GM18519 (cell line): ENCODE measurements around the gene COP1.
"Not testable (repeated sequence)": the region's sequence is repeated elsewhere in the genome, so short reads cannot be mapped to it uniquely, and the experiment has no call there.

Experiments
- ATAC-seq: cut with Tn5 transposase; IDR thresholded peaks from one replicate; pipeline ENCODE4 v1.9.1; 2021; ENCODE audit warnings: mild to moderate bottlenecking, moderate library complexity; ENCODE audit not compliant: unreplicated experiment, low FRiP score

The COP1 gene

DNA sequence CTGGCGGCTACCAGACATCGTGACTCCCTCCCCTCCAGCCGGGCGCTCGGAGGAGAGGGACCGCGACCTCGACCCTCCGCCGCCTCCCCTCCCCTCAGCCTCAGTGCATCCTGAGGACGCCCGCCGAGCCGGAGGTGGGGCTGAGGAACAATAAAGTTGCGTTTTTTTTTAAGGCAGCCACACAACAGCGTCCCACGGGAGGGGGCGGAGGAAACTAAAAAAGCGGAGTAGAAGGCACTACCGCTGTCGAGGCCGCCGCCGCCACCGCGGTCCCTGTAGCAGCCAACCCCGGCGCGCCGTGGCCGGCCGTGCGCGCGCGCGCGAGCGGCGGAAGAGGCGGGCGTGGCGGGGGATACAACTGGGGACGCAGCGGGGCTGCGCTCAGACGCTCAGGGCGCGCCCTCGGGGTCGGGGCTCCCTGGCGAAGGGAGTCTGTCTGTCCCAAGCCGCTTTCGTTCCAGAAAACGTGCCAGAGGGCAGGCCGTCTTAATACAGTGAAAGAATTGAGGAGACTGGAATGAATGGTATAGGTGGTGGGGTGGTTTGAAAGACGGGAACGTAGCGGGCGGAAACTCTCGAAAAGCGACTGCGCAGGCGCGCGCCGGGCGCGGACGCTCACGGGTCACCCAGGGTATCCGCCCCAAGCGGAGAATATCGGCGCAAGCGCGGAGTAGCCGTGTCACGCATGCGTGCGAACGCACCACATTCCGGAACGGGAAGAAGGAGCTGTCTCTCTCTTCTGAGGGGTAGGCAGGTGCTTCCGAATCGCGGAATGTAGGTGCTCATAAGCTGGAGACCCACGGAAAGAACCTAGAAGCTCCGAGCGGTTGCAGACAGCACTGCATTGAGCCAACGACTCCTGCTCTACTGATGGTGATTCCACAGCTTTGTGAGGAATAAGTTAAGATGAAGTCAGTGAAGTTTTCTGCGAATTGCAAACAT lies at the start of gene COP1:
TSS of gene COP1 (minus strand) at position 326 of the 942 bp plus-strand sequence. CDS start at position 18, 308 bp downstream.
- peak; percentile 82 for ATAC-seq

DNA sequence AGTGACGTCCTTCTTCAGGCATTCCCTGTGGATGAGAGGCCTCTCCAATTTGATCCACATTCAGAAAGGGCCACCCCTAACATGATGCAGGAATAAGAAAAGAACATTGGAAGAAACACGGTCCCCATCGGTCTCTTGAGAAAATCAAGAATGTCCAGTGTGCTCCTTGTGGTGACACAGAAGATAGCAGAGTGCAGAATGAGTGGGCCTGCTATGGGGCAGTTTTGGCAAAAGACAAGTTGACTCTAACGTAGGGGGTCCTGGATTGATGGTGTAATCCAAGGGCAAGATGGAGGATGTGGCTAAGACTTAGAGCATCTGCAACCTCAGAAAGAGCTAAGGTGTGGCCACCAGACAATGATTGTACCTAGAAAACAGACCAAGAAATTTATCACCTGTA lies 45.1 kb upstream of the COP1 start:
- ATAC-seq, result no peak

DNA sequence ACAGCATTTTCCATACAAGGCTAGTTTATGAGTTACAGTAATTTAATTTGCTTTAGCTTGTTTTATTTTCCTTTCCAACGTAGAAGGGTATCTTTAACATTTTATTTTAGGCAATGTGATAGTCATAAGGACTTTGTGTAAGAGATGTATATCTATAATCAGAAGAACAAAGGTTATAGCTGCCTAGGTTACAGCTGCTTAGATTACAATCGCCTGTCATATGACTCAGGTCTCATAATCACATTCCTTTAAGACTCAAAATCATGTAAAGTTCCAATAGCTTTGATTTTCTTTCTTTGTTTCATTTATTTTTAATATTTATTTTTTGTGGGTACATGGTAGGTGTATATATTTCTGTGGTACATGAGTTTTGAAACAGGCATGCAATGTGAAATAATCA lies 37.8 kb upstream of the COP1 start:
- no peak for ATAC-seq

DNA sequence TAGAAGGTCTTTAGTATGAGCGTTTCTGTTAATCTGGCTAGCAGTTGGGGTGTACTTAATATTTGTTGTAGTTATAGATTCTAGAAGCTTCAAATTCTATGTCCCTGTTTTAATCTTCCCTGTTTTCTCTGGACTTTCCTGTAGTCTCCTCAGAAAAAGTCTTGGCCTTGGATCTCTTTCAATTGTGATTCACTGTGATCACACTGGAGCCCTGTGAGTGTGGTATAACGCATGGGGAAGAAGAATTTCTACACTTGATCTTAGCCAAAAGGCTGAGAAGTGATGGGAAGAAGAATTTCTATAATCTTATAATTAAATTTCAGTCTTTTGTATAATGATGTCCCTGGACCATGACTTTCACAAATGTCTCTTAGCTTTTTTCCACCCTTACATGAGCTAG lies 36.7 kb upstream of the COP1 start:
- no peak for ATAC-seq

DNA sequence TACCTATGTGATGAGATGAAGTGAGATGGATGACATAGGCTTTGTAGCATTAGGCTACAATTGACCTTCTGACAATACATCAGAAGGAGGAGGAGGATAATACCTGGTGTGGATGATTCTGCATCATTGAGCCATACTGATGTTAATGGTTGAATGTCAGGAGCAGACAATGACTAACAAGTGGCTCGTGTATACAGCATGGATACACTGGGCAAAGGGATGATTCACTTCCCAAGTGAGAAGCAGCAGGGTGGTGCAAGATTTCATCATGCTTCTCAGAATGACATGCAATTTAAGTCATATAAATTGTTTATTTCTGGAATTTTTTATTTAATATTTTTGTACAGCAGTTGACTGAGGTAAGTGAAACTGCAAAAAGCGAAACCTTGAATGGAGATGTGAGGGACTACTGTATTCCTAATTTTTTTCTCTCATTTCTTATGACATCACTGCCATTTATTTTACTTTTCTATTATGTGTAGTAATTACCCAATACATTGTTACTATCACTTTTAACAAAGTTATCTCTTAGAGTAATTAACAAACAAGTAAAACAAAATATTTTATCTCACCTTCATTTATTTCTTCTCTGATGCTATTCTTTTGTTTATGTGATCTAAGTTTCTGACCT lies 34.4 kb upstream of the COP1 start:
- ATAC-seq, result no peak

DNA sequence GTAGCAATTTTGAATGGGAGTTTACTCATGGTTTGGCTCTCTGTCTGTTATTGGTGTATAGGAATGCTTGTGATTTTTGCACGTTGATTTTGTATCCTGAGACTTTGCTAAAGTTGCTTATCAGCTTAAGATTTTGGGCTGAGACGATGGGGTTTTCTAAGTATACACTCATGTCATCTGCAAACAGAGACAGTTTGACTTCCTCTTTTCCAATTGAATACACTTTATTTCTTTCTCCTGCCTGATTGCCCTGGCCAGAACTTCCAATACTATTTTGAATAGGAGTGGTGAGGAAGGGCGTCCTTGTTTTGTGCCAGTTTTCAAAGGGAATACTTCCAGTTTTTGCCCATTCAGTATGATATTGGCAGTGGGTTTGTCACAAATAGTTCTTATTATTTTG lies 26.6 kb upstream of the COP1 start:
- not testable (repeated sequence) for ATAC-seq

DNA sequence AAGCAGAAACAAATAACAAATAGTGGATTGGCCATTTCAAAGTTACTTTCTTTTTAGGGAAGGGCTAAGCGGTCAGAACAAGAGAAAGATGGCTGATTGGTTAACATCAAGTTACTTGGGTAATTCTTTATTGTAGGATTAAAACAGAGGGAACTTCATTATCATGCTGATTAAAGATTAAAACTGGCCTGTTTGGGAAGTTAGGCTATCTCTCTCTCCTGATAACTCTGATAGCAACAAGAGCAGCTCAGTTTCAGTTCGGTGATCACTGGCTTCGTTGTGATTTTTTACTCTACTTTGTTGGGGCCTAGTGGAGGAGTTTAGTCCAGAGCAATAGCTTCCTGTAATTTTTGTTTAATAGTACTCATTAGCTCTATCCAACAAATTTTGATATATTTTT lies 20.5 kb upstream of the COP1 start:
- ATAC-seq, result no peak

DNA sequence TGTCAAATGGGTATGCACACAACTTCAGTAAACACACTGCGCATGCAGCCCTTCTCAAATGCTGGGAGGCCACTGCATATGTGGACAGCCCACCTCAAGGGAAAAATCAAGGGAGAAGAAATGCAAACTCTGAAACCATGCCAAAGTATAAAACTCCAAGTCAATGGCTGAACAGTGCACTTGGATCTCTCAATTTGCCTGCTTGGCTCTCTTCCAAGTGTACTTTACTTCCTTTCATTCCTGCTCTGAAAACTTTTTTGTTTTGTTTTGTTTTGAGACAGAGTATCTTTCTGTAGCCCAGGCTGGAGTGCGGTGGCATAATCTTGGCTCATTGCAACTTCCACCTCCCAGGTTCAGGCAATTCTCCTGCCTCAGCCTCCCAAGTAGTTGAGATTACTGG lies 18.8 kb upstream of the COP1 start:
- no peak for ATAC-seq

DNA sequence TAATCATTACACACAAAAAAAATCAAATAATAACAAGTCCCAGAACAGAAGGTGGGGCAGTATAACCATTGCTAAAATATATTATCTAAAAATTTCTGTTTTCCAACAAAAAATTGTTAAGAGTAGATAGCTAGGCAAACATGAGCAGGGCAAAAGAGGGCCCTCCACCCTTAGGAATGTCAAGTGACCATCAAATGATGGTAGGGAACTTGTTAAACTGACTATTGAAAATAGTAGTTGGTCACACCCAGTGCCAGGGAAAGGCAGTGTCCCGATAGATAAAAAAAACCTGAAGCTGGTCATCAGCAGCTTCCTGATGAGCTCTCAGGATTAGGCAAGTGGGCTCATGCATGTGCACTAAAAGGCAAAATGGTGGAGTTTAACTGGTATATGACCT lies 18.4 kb upstream of the COP1 start:
- ATAC-seq, result no peak

DNA sequence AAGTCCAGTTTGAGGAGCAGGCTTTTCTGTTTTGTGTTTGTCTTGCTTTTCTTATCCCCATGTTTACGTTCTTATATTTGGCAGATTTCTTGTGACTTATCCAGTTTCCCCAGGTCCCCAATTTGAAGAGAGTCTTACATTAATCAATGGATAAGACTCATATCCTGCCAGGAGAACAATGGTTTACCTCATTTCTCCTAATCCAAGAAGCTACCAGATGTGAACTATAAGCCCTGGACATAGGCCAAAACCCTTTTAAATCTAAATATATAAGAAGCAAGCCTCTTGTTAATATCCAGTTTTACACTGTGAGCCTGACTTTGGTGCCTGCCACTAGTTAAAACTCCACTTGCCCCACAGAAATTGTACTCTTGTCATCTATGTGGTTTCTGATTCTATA lies 15.1 kb upstream of the COP1 start:
- no peak for ATAC-seq

DNA sequence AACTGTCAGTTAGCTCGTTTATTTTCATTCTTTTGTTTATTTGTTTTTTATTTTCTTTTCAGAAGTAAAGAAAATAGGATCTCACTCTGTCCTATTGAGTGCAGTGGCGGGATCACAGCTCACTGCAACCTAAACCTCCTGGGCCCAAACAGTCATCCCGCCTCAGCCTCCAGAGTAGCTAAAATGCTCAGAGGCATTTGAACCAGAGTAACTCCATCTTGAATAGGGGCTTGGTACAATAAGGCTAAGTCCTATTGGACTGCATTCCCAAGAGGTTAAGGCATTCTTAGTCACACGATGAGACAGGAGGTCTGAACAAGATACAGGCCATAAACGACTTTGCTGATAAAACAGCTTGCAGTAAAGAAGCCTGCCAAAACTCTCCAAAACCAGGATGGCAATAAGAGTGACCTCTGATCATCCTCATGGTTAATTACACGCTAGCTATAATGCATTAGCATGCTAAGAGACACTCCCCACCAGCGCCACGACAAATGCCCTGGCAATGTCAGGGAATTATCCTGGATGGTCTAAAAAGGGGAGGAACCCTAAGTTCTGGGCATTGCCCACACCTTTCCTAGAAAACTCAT lies 13.1 kb upstream of the COP1 start:
- no peak for ATAC-seq

DNA sequence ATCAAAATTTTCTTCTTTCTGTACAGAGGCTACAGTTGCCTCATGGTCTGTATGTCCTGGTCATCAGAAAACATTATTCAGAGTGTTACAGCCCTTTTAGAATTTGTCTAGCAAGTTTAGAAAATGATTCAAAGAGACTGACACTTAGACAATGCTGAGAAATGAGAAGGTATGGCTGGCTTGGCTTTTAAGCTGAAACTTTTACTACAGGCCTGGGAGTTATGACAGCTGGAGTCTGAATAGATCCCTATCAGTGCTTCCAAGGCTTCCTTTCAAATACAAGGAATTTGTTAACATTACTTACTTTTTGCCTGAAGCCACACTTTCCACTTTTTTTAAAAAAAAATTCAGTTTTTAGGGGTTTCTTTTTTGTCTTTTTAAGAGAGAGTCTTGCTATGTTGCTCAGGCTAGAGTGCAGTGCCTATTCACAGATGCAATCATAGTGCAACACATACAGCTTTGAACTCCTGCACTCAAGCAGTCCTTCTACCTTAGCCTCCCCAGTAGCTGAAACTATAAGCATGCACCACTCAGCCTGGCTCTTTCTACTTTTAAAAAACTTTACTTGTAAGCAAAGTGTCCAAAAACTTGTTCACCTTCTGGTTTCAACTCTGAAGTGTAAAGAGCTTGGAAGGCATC lies 10.5 kb upstream of the COP1 start:
- no peak for ATAC-seq

DNA sequence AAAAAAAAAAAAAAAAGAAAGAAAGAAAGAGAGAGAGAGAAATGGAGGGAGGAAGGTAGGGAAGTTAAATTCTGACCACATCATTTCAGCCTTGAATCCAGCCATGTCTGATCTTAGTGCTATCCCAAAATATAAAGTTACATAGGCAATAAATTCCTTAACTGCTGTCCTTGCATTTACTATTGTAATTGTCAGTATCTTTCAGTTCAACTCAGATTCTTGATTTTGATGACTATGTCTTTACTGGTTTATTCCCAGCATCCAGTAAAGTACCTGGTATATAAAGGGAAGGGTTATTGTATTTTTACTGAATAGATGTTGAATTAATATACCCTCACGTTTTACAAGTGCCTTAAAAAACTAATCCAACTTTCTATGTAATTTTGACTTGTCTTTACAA lies 8.9 kb upstream of the COP1 start:
- no peak for ATAC-seq

DNA sequence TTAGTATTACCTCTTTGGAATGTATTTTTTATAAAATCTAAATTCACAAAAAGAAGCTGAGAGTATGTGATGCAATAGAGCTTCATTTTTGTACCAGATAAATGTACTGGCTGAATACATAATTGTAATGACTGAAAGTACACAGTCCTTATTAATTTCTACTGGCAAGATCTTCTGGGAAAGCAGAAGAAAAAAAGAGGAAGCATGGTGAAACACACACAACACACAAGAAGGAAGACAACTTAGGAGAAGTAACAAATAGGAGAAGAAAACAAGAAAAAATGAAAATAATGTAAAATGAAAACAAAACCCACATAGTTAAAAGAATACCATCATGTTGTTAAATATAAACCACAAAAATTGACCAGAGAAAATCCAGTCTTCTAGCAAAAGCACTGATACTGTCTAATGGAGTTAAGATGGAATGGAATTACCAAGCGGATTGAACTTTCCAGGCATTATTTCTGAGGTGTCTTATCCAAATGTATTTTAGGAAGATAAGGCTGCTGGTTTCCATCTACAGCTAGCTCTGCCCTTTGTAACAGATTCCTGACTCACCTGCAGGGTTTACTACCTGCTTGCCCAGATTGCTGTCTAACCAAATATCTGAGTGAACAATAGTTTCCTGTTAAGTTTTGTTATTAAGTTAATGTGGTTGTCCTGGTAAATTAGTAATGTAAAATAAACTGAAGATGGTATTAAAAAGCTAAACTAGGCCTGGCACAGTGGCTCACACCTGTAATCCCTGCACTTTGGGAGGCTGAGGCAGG lies 4.5 kb upstream of the COP1 start:
- no peak for ATAC-seq

DNA sequence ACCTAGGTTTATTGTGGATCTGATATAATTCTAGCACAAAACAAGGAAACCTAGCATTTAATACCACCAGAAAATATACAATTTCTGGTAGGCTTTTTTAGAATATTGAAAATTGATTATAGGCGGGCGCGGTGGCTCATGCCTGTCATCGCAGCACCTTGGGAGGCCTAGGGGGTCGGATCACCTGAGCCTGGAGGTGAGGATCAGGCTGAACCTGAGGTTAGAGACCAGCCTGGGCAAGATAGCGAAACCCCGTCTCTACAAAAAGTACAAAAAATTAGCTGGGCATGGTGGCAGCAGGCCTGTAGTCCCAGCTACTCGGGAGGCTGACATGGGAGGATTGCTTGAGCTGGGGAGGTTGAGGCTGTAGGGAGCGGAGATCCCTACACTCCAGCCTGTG lies 948 bp upstream of the COP1 start:
- no peak for ATAC-seq

DNA sequence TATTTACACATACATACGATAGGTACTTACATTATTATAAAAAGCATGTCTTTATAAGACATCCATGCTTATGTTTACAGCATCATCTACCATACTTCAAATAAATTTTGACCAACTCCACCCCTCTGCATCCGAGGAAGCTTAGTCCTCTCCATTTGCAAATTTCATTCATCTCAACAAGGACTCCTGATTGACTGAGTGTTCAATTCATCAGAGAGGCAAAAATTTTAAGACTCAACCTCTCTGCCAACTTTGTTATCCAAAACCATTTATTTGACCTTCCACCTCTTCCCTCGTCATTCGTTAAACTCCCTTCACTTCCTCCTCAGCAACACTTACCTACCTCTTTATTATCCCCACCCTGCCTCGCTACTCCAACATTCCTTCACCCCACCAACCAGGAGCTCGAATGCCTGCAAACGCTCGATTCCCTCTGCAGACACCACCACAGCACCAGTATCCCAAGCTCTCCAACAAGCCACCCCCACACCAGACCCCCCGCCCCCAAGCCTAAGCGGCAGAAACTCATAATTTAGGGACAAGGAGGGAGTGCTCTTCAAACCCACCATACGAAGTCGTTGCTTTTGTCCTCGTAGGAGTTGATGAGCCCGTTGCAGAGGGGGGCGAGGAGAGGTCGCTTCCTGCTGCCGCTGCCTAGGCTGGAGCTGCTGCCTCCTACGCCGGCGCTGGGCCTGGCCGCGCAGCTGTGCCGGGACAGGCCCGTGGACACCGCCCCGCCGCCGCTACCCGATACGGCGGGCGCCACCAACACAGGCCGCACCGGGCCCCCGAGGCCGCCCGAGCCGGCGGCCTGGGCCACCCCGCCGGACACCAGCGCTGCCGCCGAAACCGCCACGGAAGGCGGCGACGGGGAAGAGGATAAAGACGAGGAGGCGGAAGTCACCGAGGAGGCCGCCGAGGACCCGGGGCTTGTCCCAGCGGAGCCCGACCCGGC lies 803 bp downstream of the COP1 start:
- peak; percentile 10 for ATAC-seq

DNA sequence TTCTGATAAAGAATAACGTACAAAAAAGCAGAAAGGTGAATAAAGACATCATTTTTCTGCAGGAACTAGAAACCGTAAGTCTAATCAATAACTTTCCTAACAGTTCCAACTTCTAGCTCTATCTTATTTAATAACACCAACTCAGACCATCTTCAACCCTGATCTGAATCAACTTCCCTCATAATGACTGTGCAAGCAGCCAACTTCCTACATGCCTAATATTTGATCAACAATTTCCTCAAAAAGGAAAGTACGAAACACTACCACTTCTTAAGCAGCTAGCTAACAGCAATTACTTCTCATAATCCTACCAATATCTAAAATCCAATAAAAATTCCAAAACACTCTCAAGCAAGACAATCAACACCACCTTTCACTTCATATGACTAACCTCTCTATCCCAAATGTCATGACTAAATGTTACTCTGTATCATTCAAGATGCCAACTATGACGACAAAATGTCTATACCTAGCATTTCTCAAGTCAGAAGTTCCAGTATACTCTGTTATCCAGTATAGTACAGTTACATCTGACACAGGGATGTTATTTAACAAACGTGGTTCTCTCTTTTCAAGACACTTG lies 1.7 kb downstream of the COP1 start:
- ATAC-seq, result no peak

DNA sequence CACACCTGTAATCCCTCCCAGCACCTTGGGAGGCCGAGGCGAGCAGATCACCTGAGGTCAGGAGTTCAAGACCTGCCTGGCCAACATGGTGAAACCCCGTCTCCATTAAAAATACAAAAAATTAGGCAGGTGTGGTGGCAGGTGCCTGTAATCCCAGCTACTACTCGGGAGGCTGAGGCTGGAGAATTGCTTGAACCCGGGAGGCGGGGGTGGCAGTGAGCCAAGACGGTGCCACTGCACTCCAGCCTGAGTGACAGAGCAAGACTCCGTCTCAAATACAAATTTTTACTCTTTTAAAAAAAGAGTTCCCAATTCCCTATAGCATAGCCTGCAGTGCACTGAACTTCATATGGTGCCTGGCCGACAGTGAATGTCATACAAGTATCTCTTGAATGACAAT lies 2.4 kb downstream of the COP1 start:
- ATAC-seq, result not testable (repeated sequence)

DNA sequence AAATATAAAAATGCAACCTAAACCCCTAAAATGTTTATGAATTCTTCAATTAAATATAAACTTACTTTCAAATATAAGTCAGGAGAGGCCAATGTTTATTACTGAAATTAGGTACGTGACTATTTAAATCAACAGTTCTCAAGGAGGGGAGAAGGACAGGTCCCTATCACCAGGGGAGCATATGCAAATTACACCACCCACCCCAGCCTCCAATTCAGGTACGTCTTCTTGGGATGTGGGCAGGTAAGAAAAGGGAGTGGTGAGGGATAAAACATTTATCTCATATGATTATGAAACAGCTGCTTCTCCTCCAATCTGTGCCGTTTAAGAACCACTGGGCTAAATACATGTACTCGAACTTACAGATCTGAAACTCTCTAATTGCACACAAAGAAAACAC lies 3.4 kb downstream of the COP1 start:
- ATAC-seq, result no peak
